SK-N-SH (cell line): ENCODE results near the gene SLC25A38.

Experiments used
- EP300 ChIP-seq, 2 experiments: IDR thresholded peaks; 2 replicates each; pipeline versions ENCODE4 v1.4.0 to v1.6.1; 2012; ENCODE audit warnings: borderline replicate concordance in 1 of 2, low read depth in 1 of 2, low read length in 1 of 2
- JUND ChIP-seq: IDR thresholded peaks from 2 replicates; pipeline ENCODE4 v1.4.0; 2012
- NRF1 ChIP-seq: IDR thresholded peaks from 2 replicates; pipeline ENCODE4 v1.6.1; 2012; ENCODE audit warnings: low read depth, mild to moderate bottlenecking, low read length
- PBX3 ChIP-seq: IDR thresholded peaks from 2 replicates; pipeline ENCODE4; 2012
- SIN3A ChIP-seq: IDR thresholded peaks from 2 replicates; pipeline ENCODE4 v1.6.1; 2012; ENCODE audit warnings: low read depth, mild to moderate bottlenecking, low read length, moderate library complexity, borderline replicate concordance
- SMC3 ChIP-seq: IDR thresholded peaks from 2 replicates; pipeline ENCODE4 v1.6.1; 2012; ENCODE audit warnings: low read depth, low read length, improper control_type of control experiment
- YY1 ChIP-seq: IDR thresholded peaks from 2 replicates; pipeline ENCODE4 v1.4.0; 2012; ENCODE audit warnings: low read depth, mild to moderate bottlenecking
- TF ChIP-seq, protein P1 (sequence below): fragments of 200-600 bp; sonication (generic); IDR thresholded peaks from 2 replicates; pipeline ENCODE4 v1.6.1; 2017; ENCODE audit warnings: antibody characterized with exemption, mild to moderate bottlenecking, moderate library complexity
- TF ChIP-seq, protein P2 (sequence below): fragments of 150-350 bp; IDR thresholded peaks from 2 replicates; pipeline ENCODE4 v1.6.1; 2017; ENCODE audit warnings: antibody characterized with exemption, low read length, low read depth, borderline replicate concordance

- TF ChIP-seq YY1: no peak
- TF ChIP-seq, protein P1, sequence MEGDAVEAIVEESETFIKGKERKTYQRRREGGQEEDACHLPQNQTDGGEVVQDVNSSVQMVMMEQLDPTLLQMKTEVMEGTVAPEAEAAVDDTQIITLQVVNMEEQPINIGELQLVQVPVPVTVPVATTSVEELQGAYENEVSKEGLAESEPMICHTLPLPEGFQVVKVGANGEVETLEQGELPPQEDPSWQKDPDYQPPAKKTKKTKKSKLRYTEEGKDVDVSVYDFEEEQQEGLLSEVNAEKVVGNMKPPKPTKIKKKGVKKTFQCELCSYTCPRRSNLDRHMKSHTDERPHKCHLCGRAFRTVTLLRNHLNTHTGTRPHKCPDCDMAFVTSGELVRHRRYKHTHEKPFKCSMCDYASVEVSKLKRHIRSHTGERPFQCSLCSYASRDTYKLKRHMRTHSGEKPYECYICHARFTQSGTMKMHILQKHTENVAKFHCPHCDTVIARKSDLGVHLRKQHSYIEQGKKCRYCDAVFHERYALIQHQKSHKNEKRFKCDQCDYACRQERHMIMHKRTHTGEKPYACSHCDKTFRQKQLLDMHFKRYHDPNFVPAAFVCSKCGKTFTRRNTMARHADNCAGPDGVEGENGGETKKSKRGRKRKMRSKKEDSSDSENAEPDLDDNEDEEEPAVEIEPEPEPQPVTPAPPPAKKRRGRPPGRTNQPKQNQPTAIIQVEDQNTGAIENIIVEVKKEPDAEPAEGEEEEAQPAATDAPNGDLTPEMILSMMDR: no peak
- TF ChIP-seq JUND: no peak
- no peak for TF ChIP-seq SMC3
- no peak for TF ChIP-seq EP300 (IDR thresholded peaks at IDR 0.05; ENCODE audit: borderline replicate concordance in 1 of 2, low read depth in 1 of 2, low read length in 1 of 2)
- TF ChIP-seq, protein P2, sequence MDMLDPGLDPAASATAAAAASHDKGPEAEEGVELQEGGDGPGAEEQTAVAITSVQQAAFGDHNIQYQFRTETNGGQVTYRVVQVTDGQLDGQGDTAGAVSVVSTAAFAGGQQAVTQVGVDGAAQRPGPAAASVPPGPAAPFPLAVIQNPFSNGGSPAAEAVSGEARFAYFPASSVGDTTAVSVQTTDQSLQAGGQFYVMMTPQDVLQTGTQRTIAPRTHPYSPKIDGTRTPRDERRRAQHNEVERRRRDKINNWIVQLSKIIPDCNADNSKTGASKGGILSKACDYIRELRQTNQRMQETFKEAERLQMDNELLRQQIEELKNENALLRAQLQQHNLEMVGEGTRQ: no peak
- TF ChIP-seq NRF1: no peak
- TF ChIP-seq SIN3A: no peak
- no peak for TF ChIP-seq PBX3
Observed at GRCh38 chr3:39396690-39397089, 13.5 kb downstream of the SLC25A38 start.
